Astrocyte (in vitro differentiated cells and primary cell): ENCODE data around the gene IDUA.

ENCODE experiments used
- CTCF ChIP-seq: IDR thresholded peaks from 2 replicates; pipeline ENCODE4 v1.5.1; 2011; ENCODE audit warnings: low read depth, mild to moderate bottlenecking, inconsistent platforms, low read length, moderate library complexity; ENCODE audit not compliant: insufficient read depth
- EZH2 ChIP-seq: IDR thresholded peaks from 2 replicates; pipeline ENCODE4 v1.6.1; 2012; ENCODE audit warnings: mild to moderate bottlenecking, low read length, inconsistent platforms; ENCODE audit not compliant: insufficient read depth

GRCh38 chr4:972651-973424, 14.0 kb upstream of the IDUA start:
- TF ChIP-seq CTCF (no peak), EZH2 (no peak)
